Peyer's patch (tissue), 4 donors: ENCODE results near the gene SMAD4.

Experiments used
- CTCF ChIP-seq, 6 experiments: fragments of 450-650 bp in 4 of 6; fragments of 200-600 bp in 2 of 6; sonication (generic) in 1 of 6; IDR thresholded peaks; one replicate each; pipeline ENCODE4 v1.5.1; 2017 to 2019; ENCODE audit warnings: antibody characterized with exemption in 6 of 6, mild to moderate bottlenecking in 3 of 6, moderate library complexity in 1 of 6
- POLR2A ChIP-seq, 2 donors: fragments of 450-650 bp; IDR thresholded peaks; one replicate each; pipeline ENCODE4 v1.5.1; 2017; ENCODE audit warnings: antibody characterized with exemption in 2 of 2, mild to moderate bottlenecking in 2 of 2, moderate library complexity in 2 of 2

DNA sequence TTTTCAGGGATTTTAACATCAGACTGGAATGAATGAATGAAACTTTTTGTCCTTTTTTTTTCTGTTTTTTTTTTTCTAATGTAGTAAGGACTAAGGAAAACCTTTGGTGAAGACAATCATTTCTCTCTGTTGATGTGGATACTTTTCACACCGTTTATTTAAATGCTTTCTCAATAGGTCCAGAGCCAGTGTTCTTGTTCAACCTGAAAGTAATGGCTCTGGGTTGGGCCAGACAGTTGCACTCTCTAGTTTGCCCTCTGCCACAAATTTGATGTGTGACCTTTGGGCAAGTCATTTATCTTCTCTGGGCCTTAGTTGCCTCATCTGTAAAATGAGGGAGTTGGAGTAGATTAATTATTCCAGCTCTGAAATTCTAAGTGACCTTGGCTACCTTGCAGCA lies 53.4 kb downstream of the SMAD4 start:
- TF ChIP-seq CTCF (IDR thresholded peaks at IDR 0.05), result no peak
- TF ChIP-seq POLR2A (IDR thresholded peaks at IDR 0.05), result no peak
